RPMI7951 (cell line): ENCODE data around the gene KNSTRN. TPM values are rescaled to one million over a fixed set of nuclear protein-coding genes. Genes with fewer than 3 reads are reported as not detected.

Experiments
- DNase-seq: peaks from one replicate; pipeline ENCODE4 v3.0.0-alpha.2; 2012; ENCODE audit warnings: low read depth
- total RNA-seq: library from RNA; depleted of rRNA; stranded (reverse); fragments of >200 nt; shearing (Covaris generic); gene quantifications from 2 replicates; pipeline ENCODE4 v1.2.3, GENCODE V29; 2014

KNSTRN gene
- total RNA-seq, 1 experiment from 2014 or later = 186 TPM

DNA sequence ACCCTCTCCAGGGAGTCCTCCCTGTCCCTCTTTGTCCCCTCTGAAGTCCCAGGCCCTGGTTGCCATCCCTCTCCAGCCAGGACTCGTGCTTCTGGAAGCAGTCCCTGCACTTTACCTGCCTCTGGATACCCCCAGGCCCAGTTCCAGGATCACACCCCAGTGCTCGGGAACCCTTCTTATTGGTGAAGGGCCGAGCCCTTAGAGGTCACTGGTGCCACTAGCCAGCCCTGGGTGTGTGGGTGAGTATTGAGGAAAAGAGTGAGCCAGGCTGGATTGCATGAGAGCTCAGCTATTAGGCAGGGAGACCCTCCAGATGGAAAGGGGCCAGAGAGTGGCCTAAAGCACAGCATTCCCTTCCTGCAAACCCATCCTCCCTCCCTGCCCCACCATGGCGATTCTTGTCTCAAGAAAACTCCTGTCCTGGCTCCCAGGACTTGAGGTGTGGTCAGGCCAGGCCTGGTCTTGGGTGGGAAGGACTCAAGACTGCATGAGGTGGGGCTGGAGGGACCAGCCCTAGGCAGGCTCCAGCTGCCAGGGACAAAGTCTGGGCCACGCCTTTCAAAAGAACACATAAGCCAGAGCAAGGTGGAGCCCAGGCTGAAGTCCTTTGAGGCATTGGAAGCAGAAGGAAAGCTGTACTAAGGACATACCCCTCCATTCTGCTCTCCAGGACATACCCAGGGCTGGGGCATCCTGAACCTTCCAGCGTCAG is 36.5 kb upstream of the KNSTRN start:
- no peak for DNase-seq

DNA sequence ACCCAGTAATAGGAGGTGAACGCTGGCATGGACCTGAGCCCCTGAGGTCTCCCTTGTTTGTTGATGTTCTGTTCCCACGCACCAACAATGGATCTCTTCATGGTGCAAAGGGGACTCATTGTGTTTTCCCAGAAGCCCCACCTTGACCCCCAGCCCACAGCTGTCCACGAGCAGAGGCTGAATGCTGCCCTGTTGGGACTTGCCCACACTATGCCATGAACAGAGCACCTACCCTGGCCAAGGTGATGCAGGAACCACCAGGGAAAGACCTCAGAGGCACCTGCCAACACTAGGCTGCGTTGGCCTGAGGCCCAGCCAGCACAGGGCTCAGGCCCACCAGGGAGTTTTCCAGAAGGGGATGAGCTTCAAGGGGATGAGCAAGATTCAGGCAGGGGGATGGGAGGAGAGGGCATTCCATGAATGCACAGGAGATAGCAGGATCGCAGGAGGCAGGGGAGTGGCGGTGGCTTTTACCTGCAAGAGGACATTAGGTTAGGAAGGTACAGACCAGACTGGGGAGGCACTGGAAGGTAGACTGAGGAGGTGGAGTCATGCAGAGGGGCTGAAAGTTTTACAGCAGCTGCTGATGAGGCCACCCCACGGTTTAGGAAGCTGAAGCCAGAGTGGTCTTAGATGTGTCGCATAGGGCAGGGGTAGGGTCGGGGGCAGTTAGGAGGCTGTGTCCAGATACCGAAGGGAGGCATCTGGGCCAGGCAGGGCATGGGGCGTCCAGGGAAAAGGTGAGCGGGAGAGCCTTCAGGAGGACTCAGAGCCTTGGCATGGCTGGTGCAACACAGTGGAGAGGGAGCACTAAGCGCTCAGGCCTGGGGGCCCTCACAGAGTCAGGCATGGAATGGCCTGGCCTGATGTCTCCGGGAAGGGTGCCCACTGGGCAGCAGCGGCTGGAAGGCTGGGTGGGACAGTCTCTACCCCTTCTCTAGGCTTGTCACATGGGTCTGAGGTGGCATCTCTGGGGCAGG is 35.7 kb upstream of the KNSTRN start:
- no peak for DNase-seq

DNA sequence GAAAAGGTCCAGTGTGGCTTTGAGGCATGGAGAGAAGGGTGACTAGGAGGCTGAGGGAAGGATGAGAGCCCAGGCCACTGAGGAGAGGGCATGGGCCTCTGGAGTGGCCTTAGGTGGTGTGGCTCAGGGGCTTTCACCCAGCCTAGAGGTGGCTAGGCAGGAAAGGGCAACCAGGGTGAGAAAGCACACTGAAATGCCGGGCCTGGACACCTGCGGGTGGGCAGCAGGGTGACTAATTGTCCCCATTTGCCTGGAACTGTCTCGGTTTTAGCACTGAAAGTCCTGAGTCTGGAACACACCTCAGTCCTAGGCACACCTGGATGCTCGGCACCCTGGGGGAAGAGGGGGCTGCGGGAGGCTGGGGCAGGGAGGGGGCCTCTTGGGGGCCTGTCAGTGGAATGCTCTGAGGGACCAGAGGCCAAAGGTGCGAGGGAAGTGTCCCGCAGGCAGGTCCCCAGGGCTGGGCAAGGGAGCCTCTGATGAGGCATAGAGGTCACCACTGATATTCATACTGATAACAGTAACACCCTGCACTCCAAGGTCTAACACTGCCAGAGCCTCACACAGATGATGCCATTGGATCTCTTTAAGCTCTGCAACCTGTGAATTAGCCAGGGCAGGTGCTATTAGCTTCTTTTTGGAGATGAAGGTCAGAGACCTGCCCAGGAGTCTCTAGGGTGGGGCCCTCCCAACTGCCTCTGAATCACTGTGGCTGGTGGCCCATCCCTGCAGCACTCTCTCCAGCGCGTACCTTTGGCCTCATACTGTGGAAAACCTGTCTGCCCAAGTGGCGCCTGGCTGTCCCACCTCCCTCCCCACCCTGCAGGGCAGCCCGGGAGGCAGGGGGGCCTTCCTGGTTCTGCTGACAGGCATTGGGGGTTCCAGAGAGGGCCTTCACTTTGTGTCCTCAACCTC is 34.7 kb upstream of the KNSTRN start:
- no peak for DNase-seq

DNA sequence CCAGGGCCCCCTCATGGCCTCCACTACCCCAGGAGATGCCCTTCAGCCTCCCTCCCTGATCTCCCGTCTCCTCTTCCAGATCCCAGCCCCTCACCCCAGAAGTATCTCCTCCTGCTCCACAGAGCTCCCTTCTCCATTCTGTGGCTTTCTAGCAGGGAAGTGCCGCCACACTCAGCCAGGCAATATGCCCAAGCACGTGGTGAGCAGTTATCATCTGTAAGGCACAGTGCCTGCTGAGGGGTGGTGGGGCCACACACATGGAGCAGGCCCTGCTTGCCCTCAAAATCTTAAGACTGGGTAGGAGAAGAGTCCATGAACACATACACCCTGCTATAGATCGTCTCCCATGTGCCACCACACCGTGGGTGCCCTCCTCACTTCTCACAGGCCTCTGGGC is 34.0 kb upstream of the KNSTRN start:
- DNase-seq = no peak

DNA sequence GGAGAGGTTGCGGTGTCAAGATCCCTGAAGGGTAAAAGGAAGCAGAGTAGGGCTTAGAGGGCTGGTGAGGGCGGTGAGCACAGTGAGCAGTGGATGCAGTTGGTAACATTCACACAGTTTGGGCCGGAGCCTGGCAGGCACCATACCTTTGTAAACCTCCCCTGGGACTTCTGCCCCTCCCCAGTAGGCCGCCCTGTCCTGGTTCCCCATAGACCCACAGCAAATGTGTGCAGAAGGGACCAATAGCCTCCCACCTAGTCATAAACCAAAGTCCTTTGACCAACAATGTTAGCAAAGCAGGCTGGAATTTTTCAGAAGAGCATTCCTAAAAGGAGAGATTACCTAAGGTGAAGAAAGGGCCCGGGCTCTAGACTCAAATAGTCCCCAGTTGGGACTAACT is 33.4 kb upstream of the KNSTRN start:
- DNase-seq = no peak

DNA sequence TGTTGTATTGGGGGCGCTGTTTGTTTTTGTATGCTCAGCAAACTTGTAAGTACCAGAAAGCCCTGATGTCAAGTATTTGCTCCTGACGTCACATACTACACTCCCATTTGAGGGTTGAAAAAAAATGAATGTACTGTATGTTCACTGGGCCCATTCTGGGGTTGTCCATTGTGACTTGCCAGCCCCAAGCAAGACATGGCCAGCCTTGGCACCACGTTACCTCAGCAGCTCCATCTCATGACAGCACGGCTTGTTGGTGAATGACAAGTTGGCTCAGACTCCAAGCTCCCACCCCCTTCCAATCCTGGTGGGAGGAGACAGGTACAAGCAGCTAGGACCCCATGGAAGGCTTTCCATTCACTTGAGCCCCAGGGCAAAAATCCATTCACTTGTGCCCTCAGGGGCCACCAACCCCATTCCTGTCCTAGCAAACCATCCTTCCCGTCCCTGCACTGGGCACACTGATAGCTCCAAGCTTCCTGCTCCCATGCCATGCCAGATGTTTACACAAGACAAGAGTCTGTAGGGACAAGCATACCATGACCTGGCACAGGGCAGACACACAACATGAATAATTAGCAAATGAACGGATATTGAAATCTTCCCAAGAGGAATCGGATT is 30.1 kb upstream of the KNSTRN start:
- no peak for DNase-seq

DNA sequence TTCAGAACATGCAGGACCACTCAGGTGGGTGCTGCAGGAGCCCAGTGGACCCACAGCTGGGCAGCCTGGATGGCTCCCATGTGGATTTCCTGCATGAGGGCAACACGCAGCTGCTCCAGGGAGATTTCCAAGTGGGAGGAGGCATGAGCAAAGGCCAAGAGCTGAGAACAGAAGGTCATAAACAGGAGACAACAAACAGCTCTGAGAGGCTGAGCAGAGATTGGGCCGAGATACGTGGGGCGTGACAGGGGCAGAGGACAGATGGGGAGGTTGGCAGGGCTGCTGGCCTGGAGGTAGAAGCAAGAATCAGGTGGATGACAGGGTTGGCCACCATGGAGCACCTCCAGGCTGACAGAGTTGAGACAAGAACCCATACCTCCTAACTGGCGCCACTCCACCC is 28.8 kb upstream of the KNSTRN start:
- DNase-seq = no peak

DNA sequence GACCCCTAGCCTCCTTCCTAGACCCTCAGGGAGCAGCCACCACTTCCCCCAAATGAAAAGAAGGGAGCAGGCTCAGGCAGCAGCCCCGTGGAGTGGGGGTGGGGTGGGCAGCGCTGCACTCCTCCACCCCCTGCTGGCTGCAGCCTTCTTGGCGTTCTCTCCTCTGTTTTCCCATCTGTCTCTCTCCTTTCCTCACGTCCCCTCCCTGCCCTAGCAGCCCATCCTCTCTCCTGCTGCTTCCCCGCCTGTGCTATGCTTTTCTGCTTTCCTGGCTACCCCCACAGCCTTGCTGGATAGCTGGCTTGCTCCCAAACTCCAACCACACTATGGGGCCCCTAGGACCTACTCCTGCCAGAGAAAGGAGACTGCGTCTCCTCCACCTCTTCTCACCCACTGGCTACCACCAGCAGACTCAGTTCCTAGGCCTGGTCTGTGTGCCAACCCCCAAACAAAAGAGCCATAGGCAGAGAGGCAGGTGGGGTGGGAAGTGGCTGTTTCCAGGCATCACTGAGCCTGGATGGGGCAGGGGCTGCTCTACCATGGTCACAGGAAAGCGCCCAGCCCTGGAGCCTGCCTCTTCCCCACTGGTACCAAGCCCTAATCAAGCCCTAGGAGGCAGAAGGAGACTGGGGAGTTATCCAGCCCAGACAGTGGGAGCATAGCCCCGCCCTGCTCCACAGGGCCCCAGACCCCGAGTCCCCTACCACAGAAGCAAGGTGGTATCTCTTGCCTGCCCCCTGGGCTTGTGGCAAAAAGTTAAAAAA is 27.9 kb upstream of the KNSTRN start:
- peak; percentile 50 for DNase-seq

DNA sequence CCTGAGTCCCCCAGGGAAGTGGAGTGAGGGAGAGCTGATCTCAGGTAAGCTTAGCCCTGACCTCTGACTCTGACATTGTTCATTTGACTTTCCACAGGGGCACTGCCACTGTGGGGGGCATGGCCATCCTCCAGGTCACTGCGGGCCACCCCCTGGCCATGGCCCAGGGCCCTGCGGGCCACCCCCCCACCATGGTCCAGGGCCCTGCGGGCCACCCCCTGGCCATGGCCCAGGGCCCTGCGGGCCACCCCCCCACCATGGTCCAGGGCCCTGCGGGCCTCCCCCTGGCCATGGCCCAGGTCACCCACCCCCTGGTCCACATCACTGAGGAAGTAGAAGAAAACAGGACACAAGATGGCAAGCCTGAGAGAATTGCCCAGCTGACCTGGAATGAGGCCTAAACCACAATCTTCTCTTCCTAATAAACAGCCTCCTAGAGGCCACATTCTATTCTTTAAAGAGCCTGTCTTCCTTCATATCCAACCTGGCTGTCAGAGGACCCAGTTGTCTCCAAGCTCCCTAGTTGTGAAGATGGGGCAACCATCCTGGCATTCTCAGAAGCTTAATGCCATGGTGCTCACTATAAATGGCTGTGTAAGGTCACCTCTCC is 26.4 kb upstream of the KNSTRN start:
- DNase-seq = no peak

DNA sequence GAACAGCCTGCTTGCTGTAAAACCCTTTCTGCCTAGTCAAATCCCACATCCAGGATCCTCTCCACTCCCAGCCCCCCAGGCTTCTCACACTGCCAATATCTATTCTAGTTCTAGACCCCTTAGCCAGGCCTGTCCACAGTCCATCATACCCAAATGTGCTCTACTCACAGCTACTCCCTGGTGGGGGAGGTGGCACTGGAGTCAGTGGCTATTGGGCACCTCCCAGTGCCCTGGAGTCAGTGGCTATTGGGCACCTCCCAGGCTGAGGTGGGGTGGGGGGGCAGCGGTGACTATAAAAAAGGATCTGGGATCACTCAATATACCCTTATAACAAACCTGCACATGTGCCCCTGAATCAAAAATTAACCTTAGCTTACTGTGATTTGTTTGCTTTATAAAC is 25.3 kb upstream of the KNSTRN start:
- no peak for DNase-seq

DNA sequence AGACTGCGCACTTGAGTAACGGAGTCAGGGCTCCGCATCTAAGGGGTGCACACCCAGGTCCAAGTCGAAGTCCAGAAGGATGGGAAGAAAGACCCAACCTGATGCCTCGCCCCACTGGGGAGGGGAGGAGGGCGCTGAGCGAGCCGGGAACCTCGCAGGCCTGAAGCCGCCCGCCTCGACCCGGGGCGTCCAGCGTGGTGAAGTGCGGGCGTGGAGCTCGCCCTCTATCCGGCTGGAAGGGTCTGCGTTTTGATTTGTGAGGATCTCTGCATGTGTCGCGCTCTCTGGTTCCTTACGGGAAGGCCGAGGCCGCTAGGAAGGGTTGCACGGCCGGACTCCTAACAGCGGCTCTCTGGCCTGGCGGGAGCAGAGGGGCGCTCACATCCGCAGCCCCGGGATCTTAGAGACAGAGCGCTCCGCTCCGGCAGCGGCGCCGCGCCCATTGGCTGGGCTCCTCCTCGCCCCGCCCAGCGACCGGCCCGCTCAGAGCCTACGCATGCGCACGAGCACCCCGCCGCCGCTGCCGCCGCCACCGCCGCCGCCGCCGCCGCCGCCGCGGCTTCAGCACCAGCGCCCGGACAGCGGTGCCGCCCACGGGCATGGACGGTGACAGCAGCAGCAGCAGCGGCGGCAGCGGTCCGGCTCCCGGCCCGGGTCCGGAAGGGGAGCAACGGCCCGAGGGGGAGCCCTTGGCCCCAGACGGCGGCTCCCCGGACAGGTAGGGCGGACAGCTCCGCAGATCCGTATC is 24.6 kb upstream of the KNSTRN start, which contains the start of gene DISP2:
Gene DISP2, plus strand, starts transcription at position 497 of the 748 bp plus-strand sequence. Its CDS starts 103 bp downstream, at position 600.
- peak; percentile 79 for DNase-seq

DNA sequence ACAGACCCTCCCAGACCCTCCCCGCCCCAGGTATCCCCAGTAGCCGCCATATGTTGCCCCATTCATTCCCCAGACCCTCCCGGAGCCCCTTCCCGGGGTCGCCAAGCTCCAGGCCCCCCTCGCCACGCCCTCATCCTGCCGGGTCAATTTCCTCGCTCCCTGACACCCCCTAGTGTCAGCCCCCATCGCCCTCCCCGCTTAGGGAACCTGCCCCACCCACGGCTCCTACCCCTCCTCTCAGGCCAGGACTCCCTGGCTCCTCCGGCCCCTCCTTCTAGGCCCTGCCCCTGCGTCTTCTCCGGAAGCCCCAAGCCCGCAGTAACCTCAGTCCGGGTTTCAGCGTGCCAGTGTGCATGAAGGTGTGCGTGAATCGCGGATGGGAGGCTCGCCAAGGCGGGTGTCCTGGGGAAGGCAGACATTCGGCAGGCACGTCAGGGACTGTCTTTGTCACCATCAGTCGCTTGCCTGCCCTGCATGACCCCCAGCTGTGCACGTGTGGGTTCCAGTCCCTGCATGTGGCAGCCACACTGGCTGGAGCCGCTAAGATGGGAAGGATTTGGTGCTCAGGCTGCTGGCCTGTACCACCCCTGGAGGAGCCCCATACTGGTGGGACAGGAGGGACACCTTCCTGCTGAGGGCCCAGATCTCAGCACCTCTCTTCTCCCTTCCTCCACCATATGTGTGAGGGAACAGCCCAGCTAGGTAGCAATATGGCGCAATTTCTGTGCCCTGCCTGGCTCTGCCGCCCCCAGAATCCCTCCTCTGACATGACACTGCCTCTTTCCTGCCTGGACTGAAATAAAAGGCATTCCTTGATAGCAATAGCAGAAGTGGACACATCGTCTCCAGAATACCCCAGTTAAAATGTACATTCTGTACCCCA is 23.8 kb upstream of the KNSTRN start:
- DNase-seq = peak; percentile 26

DNA sequence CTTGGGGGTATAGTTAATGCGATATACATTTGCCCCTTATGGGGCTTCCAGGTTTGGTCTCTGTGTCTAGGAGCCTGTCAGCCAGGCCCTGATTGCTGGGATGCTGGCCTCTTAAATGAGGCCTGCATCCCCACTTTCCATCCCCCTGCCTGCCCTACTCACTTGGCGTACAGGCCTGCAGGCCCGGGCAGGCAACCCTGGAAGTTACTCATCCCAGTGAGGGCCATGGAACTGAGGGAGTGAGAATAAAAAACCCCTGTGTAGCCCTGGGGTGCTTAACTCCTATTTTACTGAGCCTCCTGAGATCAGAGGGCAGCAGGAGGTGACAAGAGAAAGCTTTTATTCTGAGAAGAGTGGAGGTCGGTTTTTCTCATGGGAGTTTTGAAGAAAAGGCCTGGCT is 22.5 kb upstream of the KNSTRN start:
- DNase-seq = no peak

DNA sequence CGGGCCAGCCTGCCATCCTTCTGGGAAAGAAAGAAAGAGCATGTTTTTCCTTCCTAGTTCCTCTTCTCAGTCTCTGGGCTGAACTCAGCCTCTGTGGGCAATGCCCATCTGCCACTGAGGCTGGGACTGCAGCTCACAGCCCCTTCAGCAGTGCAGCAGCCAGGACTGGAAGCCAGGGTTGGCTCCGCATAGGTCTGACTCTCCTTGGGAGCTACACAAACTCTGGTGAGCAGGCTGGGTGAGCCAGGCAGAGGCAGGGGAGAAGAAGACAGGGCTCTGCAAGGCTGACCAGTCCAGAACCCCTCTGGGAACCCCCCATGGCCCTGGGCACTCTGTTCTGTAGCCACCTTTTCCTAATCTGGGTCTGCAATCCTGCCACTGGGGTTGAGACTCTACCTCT is 20.9 kb upstream of the KNSTRN start:
- no peak for DNase-seq

DNA sequence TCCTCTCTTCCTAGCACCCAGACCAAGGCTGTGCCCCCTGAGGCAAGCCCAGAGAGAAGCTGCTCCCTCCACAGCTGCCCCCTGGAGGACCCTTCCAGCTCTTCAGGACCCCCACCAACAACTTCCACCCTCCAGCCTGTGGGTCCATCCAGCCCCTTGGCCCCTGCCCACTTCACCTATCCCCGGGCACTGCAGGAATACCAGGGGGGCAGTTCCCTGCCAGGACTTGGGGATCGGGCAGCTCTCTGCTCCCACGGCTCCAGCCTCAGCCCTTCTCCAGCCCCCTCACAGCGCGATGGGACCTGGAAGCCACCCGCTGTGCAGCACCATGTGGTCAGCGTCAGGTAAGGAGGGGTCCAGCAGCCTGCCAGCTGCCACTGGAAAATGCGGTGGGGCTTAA is 18.9 kb upstream of the KNSTRN start:
- DNase-seq = no peak

DNA sequence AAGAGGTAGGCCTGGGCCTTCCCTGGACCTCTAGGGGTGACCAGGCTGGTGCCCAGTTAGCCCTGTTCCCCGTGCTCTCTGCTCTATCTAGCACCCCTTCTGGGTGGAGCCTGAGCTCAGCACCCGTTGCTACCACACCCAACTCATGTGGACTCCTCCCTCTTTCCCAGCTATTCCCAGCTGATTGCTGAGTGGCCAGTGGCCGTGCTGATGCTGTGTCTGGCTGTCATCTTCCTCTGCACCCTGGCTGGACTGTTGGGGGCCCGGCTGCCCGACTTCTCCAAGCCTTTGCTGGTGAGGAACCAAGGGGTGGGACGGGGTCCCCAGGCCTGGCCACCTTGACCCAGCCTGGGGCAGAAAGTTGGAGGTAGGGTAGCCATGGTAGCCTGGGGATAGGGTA is 18.3 kb upstream of the KNSTRN start:
- DNase-seq = no peak

DNA sequence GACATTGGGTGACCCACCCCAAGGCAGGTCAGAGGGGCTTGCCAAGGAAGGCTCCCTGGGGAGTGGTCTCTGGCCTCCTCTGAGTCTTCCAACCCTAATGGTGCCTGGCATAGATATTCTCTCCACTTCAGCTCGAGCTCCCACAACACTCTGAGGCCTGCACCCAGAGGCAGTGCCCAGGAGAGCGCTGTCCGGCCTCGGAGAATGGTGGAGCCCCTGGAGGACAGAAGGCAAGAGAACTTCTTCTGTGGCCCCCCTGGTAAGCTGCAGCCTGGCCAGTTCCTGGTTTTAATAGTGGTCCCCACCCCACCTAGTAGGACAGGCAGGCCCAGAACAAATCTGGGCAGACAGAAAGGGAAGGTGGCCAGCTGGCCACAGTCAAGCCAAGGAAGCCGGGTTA is 17.5 kb upstream of the KNSTRN start:
- no peak for DNase-seq
